CD4-positive, CD25-positive, alpha-beta regulatory T cell (primary cell): ENCODE data around the gene SYK. TPM values are rescaled to one million over a fixed set of nuclear protein-coding genes. Genes with fewer than 3 reads are reported as not detected.

Experiments used
- ATAC-seq, 2 donors: fragments of 150-1000 bp; cut with Tn5 transposase; one replicate each; pipeline ENCODE4 v1.10.0; 2021; ENCODE audit warnings: low read depth in 2 of 2, moderate number of reproducible peaks in 2 of 2, moderate library complexity in 1 of 2
- DNase-seq, 3 donors: peaks; one replicate each; pipeline versions ENCODE4 v3.0.0 to v3.0.0-alpha.2; 2012 to 2022; ENCODE audit warnings: mixed read lengths in 1 of 3
- H3K27ac ChIP-seq: one replicate; pipeline ENCODE4 v1.7.0; 2013; ENCODE audit warnings: mild to moderate bottlenecking, low read length; ENCODE audit not compliant: insufficient read depth, poor library complexity, severe bottlenecking
- H3K27me3 ChIP-seq: one replicate; pipeline ENCODE4 v1.7.0; 2013; ENCODE audit warnings: low read length; ENCODE audit not compliant: control insufficient read depth, insufficient read depth
- H3K36me3 ChIP-seq: one replicate; pipeline ENCODE4 v1.7.0; 2013; ENCODE audit warnings: mild to moderate bottlenecking, low read length, moderate library complexity; ENCODE audit not compliant: control insufficient read depth, insufficient read depth
- H3K4me1 ChIP-seq: 2 replicates; pipeline ENCODE4 v1.7.0; 2013; ENCODE audit warnings: mild to moderate bottlenecking, low read length; ENCODE audit not compliant: insufficient read depth, control insufficient read depth, poor library complexity, severe bottlenecking
- H3K4me3 ChIP-seq: one replicate; pipeline ENCODE4 v1.7.0; 2013; ENCODE audit warnings: low read depth, mild to moderate bottlenecking, low read length, moderate library complexity
- H3K9me3 ChIP-seq, 2 experiments: 1 replicate in 1 of 2; 2 replicates in 1 of 2; pipeline ENCODE4 v1.7.0; 2013; ENCODE audit warnings: low read length in 2 of 2, mild to moderate bottlenecking in 1 of 2, moderate library complexity in 1 of 2; ENCODE audit not compliant: control insufficient read depth in 2 of 2
- H3K27ac Mint-ChIP-seq, 3 donors: one replicate each; pipeline ENCODE4 v1.8.0; 2020 to 2022; ENCODE audit warnings: mild to moderate bottlenecking in 3 of 3, mixed read lengths in 3 of 3, moderate library complexity in 2 of 3
- H3K27me3 Mint-ChIP-seq: one replicate; pipeline ENCODE4 v1.8.0; 2022; ENCODE audit warnings: mild to moderate bottlenecking, mixed read lengths
- H3K36me3 Mint-ChIP-seq: one replicate; pipeline ENCODE4 v1.8.0; 2020; ENCODE audit warnings: mixed read lengths
- H3K4me1 Mint-ChIP-seq, 4 donors: one replicate each; pipeline ENCODE4 v1.8.0; 2020 to 2022; ENCODE audit warnings: mixed read lengths in 4 of 4, mild to moderate bottlenecking in 1 of 4
- H3K4me3 Mint-ChIP-seq, 4 donors: one replicate each; pipeline ENCODE4 v1.8.0; 2020 to 2022; ENCODE audit warnings: mild to moderate bottlenecking in 4 of 4, mixed read lengths in 4 of 4, moderate library complexity in 3 of 4
- H3K9me3 Mint-ChIP-seq, 7 donors: one replicate each; pipeline ENCODE4 v1.8.0; 2020 to 2022; ENCODE audit warnings: mixed read lengths in 7 of 7, mild to moderate bottlenecking in 3 of 7, moderate library complexity in 2 of 7
- polyA plus RNA-seq, 4 donors: library from polyadenylated mRNA; unstranded; fragments of 300-500 nt; fragmentation: Illumina TruSeq; gene quantifications; one replicate each; pipeline ENCODE4 v1.2.3, GENCODE V29; 2021
- total RNA-seq: library from RNA; stranded (reverse); gene quantifications from one replicate; pipeline ENCODE4 v1.2.3, GENCODE V29; 2022

Gene SYK
- total and polyA plus RNA-seq, 5 donors from 2014 or later = 0.13 to 0.81 (median 0.48) TPM; not detected in 1

DNA sequence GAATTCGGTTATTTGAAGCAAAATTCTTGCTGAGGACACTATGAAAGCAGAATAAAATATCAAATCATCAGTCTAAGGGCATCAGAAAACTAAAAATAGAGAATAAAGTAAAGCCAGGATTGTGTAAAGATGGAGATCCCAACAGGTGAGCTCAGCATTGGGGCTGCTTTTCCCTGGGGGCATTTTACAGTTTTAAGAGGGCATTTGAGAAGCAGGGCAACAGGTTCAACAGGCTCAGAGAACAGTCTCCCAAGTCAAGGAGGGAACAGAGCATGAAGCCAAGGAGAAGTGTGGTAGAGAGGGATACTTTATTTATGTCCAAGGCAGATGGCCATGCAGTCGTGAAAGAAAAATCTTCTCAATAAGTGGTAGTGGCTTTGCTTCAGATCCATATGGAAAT is 145.4 kb downstream of the SYK start:
- Mint-ChIP-seq H3K27ac (no peak overlapping the region), H3K27me3 (peaks cover 11% of the 10 kb centered on the region), H3K36me3 (no peaks in the 10 kb centered on the region), H3K4me1 (no peaks in the 10 kb centered on the region), H3K9me3 (no peaks in the 10 kb centered on the region), H3K4me3 (no peak overlapping the region)
- Histone ChIP-seq H3K36me3 (no peaks in the 10 kb centered on the region), H3K4me1 (no peaks in the 10 kb centered on the region), H3K4me3 (no peak overlapping the region), H3K27me3 (peaks cover 6% of the 10 kb centered on the region), H3K27ac (no peak overlapping the region), H3K9me3 (no peaks in the 10 kb centered on the region)
- ATAC-seq (no peak), DNase-seq (no peak)

Other genes with a start within 250 kb of the SYK start
- not detected for gene DIRAS2, start 159.0 kb upstream of the SYK start, total RNA-seq
- not detected for gene DIRAS2, start 159.0 kb upstream of the SYK start, polyA plus RNA-seq